ENCODE data around the gene OR8G1.
A peak's percentile ranks its signal among the peaks of the same experiment; 100 is the strongest.

The OR8G1 gene

DNA sequence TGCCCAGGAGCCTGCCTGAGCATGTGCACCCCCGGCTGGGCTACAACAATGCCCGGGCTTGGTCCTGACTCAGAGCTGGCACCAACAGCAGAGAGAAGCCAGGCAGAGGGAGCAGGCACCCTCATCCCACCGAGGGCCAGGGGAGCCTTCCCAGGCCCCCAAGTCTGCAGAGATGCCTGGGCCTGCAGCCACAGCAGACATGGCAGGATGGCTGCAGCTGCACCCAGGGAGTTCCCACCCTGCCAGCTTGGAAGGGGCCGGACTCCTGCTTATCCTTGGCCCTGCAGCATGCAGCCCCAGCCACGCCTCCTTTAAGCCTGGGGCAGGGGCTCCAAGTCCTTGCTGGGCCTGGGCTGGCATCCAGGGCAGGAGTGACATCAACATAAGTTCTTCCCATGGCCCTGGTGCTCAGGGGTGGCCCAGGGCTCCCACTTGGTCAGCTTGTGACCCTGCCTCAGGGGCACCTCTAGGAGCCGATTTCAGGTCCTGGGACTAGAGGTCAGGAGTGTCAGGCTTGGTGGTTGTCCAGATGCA is 31.0 kb upstream of the OR8G1 start:
- no peaks in the 10 kb centered on the region for H3K79me2 ChIP-seq (ENCODE audit: control insufficient read depth, insufficient read depth, low read length)
- H3K4me1 ChIP-seq (ENCODE audit: control insufficient read depth, low read depth, low read length), result no peaks in the 10 kb centered on the region
- H3K4me2 ChIP-seq (ENCODE audit: low read length), result no peak overlapping the region
- no peak overlapping the region for H2BK15ac ChIP-seq (replicated peaks; ENCODE audit: low read depth)
- no peak overlapping the region for H2AK5ac ChIP-seq (ENCODE audit: low read length)
- H3K9ac ChIP-seq (ENCODE audit: low read length), result no peak overlapping the region
- H3K56ac ChIP-seq (ENCODE audit: low read length), result no peak overlapping the region
- no peak overlapping the region for H3K27ac ChIP-seq (ENCODE audit: low read depth, low read length)
- no CpG with 5 or more reads among the region's 6 CpGs for WGBS (ENCODE audit: extremely low coverage, insufficient coverage, low lambda C conversion rate)
- no peak overlapping the region for H2BK5ac ChIP-seq (ENCODE audit: low read length)
- H3K79me1 ChIP-seq (ENCODE audit: low read length), result no peaks in the 10 kb centered on the region
- DNase-seq, result no peak
- no peak overlapping the region for H3K18ac ChIP-seq (ENCODE audit: low read length)
- H4K8ac ChIP-seq (ENCODE audit: low read depth, low read length), result no peak overlapping the region
- H3K27me3 ChIP-seq (ENCODE audit: insufficient read depth, low read length, poor library complexity), result no peaks in the 10 kb centered on the region
- H3K23ac ChIP-seq (ENCODE audit: low read length), result no peak overlapping the region
- H3K36me3 ChIP-seq (ENCODE audit: control insufficient read depth, insufficient read depth, low read length), result no peaks in the 10 kb centered on the region
- H2BK120ac ChIP-seq (ENCODE audit: low read depth, low read length), result no peak overlapping the region
- no peak overlapping the region for H4K5ac ChIP-seq (ENCODE audit: low read length)
- no peak overlapping the region for H3K4ac ChIP-seq (ENCODE audit: low read depth, low read length)
- H3K4me3 ChIP-seq (ENCODE audit: low read length), result no peak overlapping the region

GRCh38 chr11:124210421-124210820 is 30.5 kb upstream of the OR8G1 start:
- H3K4ac ChIP-seq (ENCODE audit: low read depth, low read length), result no peak overlapping the region
- H3K36me3 ChIP-seq (ENCODE audit: control insufficient read depth, insufficient read depth, low read length), result no peaks in the 10 kb centered on the region
- no peak overlapping the region for H2BK5ac ChIP-seq (ENCODE audit: low read length)
- H3K4me2 ChIP-seq (ENCODE audit: low read length), result no peak overlapping the region
- H2AK5ac ChIP-seq (ENCODE audit: low read length), result no peak overlapping the region
- no peak for DNase-seq
- no peak overlapping the region for H3K23ac ChIP-seq (ENCODE audit: low read length)
- WGBS (ENCODE audit: extremely low coverage, insufficient coverage, low lambda C conversion rate), result no CpG with 5 or more reads among the region's 5 CpGs
- H2BK15ac ChIP-seq (replicated peaks; ENCODE audit: low read depth), result no peak overlapping the region
- H3K18ac ChIP-seq (ENCODE audit: low read length), result no peak overlapping the region
- no peaks in the 10 kb centered on the region for H3K27me3 ChIP-seq (ENCODE audit: insufficient read depth, low read length, poor library complexity)
- H3K79me2 ChIP-seq (ENCODE audit: control insufficient read depth, insufficient read depth, low read length), result no peaks in the 10 kb centered on the region
- H2BK120ac ChIP-seq (ENCODE audit: low read depth, low read length), result no peak overlapping the region
- no peak overlapping the region for H3K9ac ChIP-seq (ENCODE audit: low read length)
- no peak overlapping the region for H4K8ac ChIP-seq (ENCODE audit: low read depth, low read length)
- H3K4me3 ChIP-seq (ENCODE audit: low read length), result no peak overlapping the region
- H3K4me1 ChIP-seq (ENCODE audit: control insufficient read depth, low read depth, low read length), result no peaks in the 10 kb centered on the region
- no peaks in the 10 kb centered on the region for H3K79me1 ChIP-seq (ENCODE audit: low read length)
- no peak overlapping the region for H3K27ac ChIP-seq (ENCODE audit: low read depth, low read length)
- H3K56ac ChIP-seq (ENCODE audit: low read length), result no peak overlapping the region
- H4K5ac ChIP-seq (ENCODE audit: low read length), result no peak overlapping the region

DNA sequence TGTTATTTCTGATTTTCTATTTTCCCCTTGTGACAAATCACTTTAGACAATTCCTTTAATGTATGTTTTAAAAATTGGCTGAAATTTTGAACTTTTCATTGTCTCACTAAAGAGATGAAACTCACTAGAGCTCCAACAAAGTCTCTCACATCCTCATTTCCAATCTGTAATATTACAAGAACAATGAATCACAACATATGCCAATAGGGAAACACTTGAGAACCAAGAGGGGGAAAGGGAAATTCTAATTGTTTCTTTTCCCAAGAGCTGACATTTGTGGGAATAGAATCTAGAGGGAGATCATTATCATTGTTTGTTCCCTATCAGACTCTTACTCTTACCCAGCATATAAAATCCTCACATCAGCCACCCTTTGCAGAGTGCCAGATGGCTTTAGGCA is 29.6 kb upstream of the OR8G1 start:
- H2AK5ac ChIP-seq (ENCODE audit: low read length), result no peak overlapping the region
- no peak overlapping the region for H4K5ac ChIP-seq (ENCODE audit: low read length)
- no peak overlapping the region for H3K9ac ChIP-seq (ENCODE audit: low read length)

GRCh38 chr11:124214027-124214426 is 26.9 kb upstream of the OR8G1 start:
- Histone ChIP-seq H3K4ac (ENCODE audit: low read depth, low read length) (no peak overlapping the region), H3K36me3 (ENCODE audit: control insufficient read depth, insufficient read depth, low read length) (no peaks in the 10 kb centered on the region), H2BK15ac (replicated peaks; ENCODE audit: low read depth) (no peak overlapping the region), H4K5ac (ENCODE audit: low read length) (no peak overlapping the region), H4K8ac (ENCODE audit: low read depth, low read length) (no peak overlapping the region), H3K56ac (ENCODE audit: low read length) (no peak overlapping the region), H3K4me3 (ENCODE audit: low read length) (no peak overlapping the region), H3K79me2 (ENCODE audit: control insufficient read depth, insufficient read depth, low read length) (no peaks in the 10 kb centered on the region), H3K18ac (ENCODE audit: low read length) (no peak overlapping the region), H3K27ac (ENCODE audit: low read depth, low read length) (no peak overlapping the region), H3K23ac (ENCODE audit: low read length) (no peak overlapping the region), H3K27me3 (ENCODE audit: insufficient read depth, low read length, poor library complexity) (no peaks in the 10 kb centered on the region), H3K79me1 (ENCODE audit: low read length) (no peaks in the 10 kb centered on the region), H3K4me1 (ENCODE audit: control insufficient read depth, low read depth, low read length) (no peaks in the 10 kb centered on the region), H3K9ac (ENCODE audit: low read length) (no peak overlapping the region), H2AK5ac (ENCODE audit: low read length) (no peak overlapping the region), H3K4me2 (ENCODE audit: low read length) (no peak overlapping the region), H2BK5ac (ENCODE audit: low read length) (no peak overlapping the region), H2BK120ac (ENCODE audit: low read depth, low read length) (no peak overlapping the region)
- WGBS (ENCODE audit: extremely low coverage, insufficient coverage, low lambda C conversion rate), result no CpG with 5 or more reads among the region's 3 CpGs
- DNase-seq, result no peak

More for the DNA sequence above, 29.6 kb upstream of the OR8G1 start:
- Histone ChIP-seq H2BK120ac (ENCODE audit: low read depth, low read length) (no peak overlapping the region), H3K18ac (ENCODE audit: low read length) (no peak overlapping the region), H3K23ac (ENCODE audit: low read length) (no peak overlapping the region), H3K79me2 (ENCODE audit: control insufficient read depth, insufficient read depth, low read length) (no peaks in the 10 kb centered on the region), H3K79me1 (ENCODE audit: low read length) (no peaks in the 10 kb centered on the region), H3K4me1 (ENCODE audit: control insufficient read depth, low read depth, low read length) (no peaks in the 10 kb centered on the region), H3K56ac (ENCODE audit: low read length) (no peak overlapping the region), H3K27me3 (ENCODE audit: insufficient read depth, low read length, poor library complexity) (no peaks in the 10 kb centered on the region), H4K8ac (ENCODE audit: low read depth, low read length) (peak overlapping the region; percentile 1), H3K36me3 (ENCODE audit: control insufficient read depth, insufficient read depth, low read length) (no peaks in the 10 kb centered on the region), H3K4ac (ENCODE audit: low read depth, low read length) (no peak overlapping the region), H3K4me2 (ENCODE audit: low read length) (no peak overlapping the region), H3K27ac (ENCODE audit: low read depth, low read length) (no peak overlapping the region), H2BK5ac (ENCODE audit: low read length) (no peak overlapping the region), H3K4me3 (ENCODE audit: low read length) (no peak overlapping the region), H2BK15ac (replicated peaks; ENCODE audit: low read depth) (no peak overlapping the region)
- no peak for DNase-seq

DNA sequence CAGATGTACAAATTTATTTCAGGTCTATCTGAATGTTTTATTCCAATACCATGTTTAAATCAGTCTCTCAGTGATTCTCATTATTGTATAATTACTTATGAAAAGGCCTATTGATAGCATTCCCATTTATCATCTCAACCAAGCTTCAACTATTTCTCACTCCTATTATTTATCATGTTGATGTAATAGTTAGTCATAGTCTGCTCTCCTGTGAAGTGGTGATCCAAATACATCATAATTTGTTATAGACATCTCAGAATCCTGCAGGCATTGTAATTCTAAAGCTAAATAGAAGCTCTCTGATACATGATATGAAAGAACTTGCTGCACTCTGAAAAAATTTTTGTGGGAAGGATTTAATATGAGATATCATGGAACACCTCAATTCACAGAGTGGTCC is 21.8 kb upstream of the OR8G1 start:
- Histone ChIP-seq H3K27ac (ENCODE audit: low read depth, low read length) (no peak overlapping the region), H3K27me3 (ENCODE audit: insufficient read depth, low read length, poor library complexity) (no peaks in the 10 kb centered on the region), H3K18ac (ENCODE audit: low read length) (no peak overlapping the region), H4K8ac (ENCODE audit: low read depth, low read length) (no peak overlapping the region), H3K79me1 (ENCODE audit: low read length) (no peaks in the 10 kb centered on the region), H2AK5ac (ENCODE audit: low read length) (no peak overlapping the region), H4K5ac (ENCODE audit: low read length) (no peak overlapping the region), H3K4me3 (ENCODE audit: low read length) (no peak overlapping the region), H3K4ac (ENCODE audit: low read depth, low read length) (no peak overlapping the region), H3K23ac (ENCODE audit: low read length) (no peak overlapping the region), H2BK5ac (ENCODE audit: low read length) (no peak overlapping the region), H3K9ac (ENCODE audit: low read length) (no peak overlapping the region), H3K4me1 (ENCODE audit: control insufficient read depth, low read depth, low read length) (no peaks in the 10 kb centered on the region), H3K4me2 (ENCODE audit: low read length) (no peak overlapping the region), H2BK120ac (ENCODE audit: low read depth, low read length) (no peak overlapping the region), H2BK15ac (replicated peaks; ENCODE audit: low read depth) (no peak overlapping the region), H3K36me3 (ENCODE audit: control insufficient read depth, insufficient read depth, low read length) (no peaks in the 10 kb centered on the region), H3K56ac (ENCODE audit: low read length) (no peak overlapping the region), H3K79me2 (ENCODE audit: control insufficient read depth, insufficient read depth, low read length) (no peaks in the 10 kb centered on the region)
- no peak for DNase-seq

DNA sequence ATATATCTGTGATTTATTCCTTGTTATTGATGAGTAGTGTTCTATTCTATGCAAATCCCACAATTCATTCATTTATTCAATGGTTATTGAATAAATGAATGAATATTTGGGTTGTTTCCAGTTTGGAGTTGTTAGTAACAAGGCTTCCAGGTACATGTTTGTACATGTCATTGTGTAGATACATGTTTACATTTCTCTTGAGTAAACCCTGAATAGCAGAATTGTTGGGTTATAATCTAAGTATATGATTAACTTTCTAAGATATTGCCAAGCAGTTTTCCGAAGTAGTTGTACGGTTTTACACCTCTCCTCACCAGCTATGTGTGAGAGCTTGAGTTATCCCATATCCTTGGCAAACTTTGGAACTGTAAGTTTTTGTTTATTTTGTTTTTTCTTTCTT is 18.5 kb upstream of the OR8G1 start:
- Histone ChIP-seq H3K4me1 (ENCODE audit: control insufficient read depth, low read depth, low read length) (no peaks in the 10 kb centered on the region), H2BK15ac (replicated peaks; ENCODE audit: low read depth) (no peak overlapping the region), H3K4me2 (ENCODE audit: low read length) (no peak overlapping the region), H3K18ac (ENCODE audit: low read length) (no peak overlapping the region), H3K9ac (ENCODE audit: low read length) (no peak overlapping the region), H3K4me3 (ENCODE audit: low read length) (no peak overlapping the region), H3K4ac (ENCODE audit: low read depth, low read length) (no peak overlapping the region), H3K79me2 (ENCODE audit: control insufficient read depth, insufficient read depth, low read length) (no peaks in the 10 kb centered on the region), H3K36me3 (ENCODE audit: control insufficient read depth, insufficient read depth, low read length) (no peaks in the 10 kb centered on the region), H3K23ac (ENCODE audit: low read length) (no peak overlapping the region), H3K79me1 (ENCODE audit: low read length) (no peaks in the 10 kb centered on the region), H4K8ac (ENCODE audit: low read depth, low read length) (no peak overlapping the region), H3K27me3 (ENCODE audit: insufficient read depth, low read length, poor library complexity) (no peaks in the 10 kb centered on the region), H2BK120ac (ENCODE audit: low read depth, low read length) (no peak overlapping the region), H3K56ac (ENCODE audit: low read length) (no peak overlapping the region), H2BK5ac (ENCODE audit: low read length) (no peak overlapping the region), H4K5ac (ENCODE audit: low read length) (no peak overlapping the region), H2AK5ac (ENCODE audit: low read length) (no peak overlapping the region), H3K27ac (ENCODE audit: low read depth, low read length) (no peak overlapping the region)
- WGBS (ENCODE audit: extremely low coverage, insufficient coverage, low lambda C conversion rate), result no CpG with 5 or more reads among the region's 2 CpGs
- DNase-seq, result no peak

Measured in mesendoderm (in vitro differentiated cells).